ENCODE results near the gene IGSF21.

DNA sequence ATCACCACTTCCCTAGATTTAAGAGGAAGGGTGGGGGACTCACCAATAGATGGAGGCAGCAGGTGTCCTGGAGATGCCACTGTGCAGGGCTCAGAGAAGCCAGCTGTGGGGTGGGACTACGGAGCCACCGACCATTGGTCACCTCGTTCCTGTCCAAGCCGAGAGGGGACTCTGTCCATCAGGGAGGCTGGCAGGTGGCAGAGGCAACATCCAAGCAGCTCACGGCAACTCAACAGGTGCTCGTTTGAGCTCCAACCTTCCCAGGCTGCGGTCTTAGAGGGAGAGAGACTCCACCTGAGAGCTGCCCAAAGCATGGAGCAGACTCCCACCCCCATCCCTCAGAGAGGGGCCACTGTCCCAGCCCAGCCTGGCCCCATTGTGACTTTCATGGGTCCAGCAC lies 71.4 kb downstream of the IGSF21 start:
- no peak for TF ChIP-seq EZH2 (IDR thresholded peaks at IDR 0.05; ENCODE audit: borderline replicate concordance, low read length)
- TF ChIP-seq, protein P1, sequence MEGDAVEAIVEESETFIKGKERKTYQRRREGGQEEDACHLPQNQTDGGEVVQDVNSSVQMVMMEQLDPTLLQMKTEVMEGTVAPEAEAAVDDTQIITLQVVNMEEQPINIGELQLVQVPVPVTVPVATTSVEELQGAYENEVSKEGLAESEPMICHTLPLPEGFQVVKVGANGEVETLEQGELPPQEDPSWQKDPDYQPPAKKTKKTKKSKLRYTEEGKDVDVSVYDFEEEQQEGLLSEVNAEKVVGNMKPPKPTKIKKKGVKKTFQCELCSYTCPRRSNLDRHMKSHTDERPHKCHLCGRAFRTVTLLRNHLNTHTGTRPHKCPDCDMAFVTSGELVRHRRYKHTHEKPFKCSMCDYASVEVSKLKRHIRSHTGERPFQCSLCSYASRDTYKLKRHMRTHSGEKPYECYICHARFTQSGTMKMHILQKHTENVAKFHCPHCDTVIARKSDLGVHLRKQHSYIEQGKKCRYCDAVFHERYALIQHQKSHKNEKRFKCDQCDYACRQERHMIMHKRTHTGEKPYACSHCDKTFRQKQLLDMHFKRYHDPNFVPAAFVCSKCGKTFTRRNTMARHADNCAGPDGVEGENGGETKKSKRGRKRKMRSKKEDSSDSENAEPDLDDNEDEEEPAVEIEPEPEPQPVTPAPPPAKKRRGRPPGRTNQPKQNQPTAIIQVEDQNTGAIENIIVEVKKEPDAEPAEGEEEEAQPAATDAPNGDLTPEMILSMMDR (IDR thresholded peaks at IDR 0.05; ENCODE audit: low read length) = no peak

All from OCI-LY1 (cell line).